Memory B cell (primary cell): ENCODE measurements around the gene HSPA4L.

Experiments
- ATAC-seq: fragments of 150-1000 bp; cut with Tn5 transposase; 2 replicates; pipeline ENCODE4 v1.10.0; 2021; ENCODE audit warnings: low read depth, mild to moderate bottlenecking, moderate library complexity
- DNase-seq, 2 donors: peaks; one replicate each; pipeline ENCODE4 v3.0.0; 2022; ENCODE audit warnings: low spot score in 2 of 2
- H3K27ac Mint-ChIP-seq: one replicate; pipeline ENCODE4 v1.8.0; 2022; ENCODE audit warnings: mild to moderate bottlenecking, moderate library complexity, mixed read lengths
- H3K27me3 Mint-ChIP-seq: one replicate; pipeline ENCODE4 v1.8.0; 2022; ENCODE audit warnings: mixed read lengths
- H3K36me3 Mint-ChIP-seq: one replicate; pipeline ENCODE4 v1.8.0; 2022; ENCODE audit warnings: mild to moderate bottlenecking, mixed read lengths
- H3K4me1 Mint-ChIP-seq: one replicate; pipeline ENCODE4 v1.8.0; 2022; ENCODE audit warnings: mixed read lengths
- H3K4me3 Mint-ChIP-seq: one replicate; pipeline ENCODE4 v1.8.0; 2022; ENCODE audit warnings: mild to moderate bottlenecking, moderate library complexity, mixed read lengths
- H3K9me3 Mint-ChIP-seq: one replicate; pipeline ENCODE4 v1.8.0; 2022; ENCODE audit warnings: mixed read lengths

Gene HSPA4L

DNA sequence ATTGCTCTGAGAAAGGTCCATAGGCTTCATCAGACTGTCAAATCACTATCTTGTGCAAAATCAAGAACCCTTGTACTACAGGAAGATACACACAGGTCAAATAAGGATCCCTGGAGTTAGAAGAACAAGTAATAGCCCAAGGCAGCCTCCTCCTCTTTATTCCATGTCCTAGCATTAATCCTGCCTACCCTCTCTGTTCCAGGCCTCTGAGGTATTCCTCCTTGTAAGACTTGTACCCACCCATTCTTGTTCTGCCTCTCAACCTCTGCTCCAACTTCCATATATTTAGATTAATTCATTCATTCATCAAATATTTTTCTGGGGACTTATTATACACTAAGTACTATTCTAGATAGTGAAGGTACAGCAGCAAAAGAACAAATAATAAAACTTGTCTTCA lies 88.2 kb downstream of the HSPA4L start:
- H3K36me3 Mint-ChIP-seq, result peaks cover under 1% of the 10 kb centered on the region
- no peak for DNase-seq
- peaks cover 2% of the 10 kb centered on the region for H3K9me3 Mint-ChIP-seq
- no peak overlapping the region for H3K4me3 Mint-ChIP-seq
- ATAC-seq, result no peak
- no peaks in the 10 kb centered on the region for H3K27me3 Mint-ChIP-seq
- H3K27ac Mint-ChIP-seq, result no peak overlapping the region
- no peaks in the 10 kb centered on the region for H3K4me1 Mint-ChIP-seq

DNA sequence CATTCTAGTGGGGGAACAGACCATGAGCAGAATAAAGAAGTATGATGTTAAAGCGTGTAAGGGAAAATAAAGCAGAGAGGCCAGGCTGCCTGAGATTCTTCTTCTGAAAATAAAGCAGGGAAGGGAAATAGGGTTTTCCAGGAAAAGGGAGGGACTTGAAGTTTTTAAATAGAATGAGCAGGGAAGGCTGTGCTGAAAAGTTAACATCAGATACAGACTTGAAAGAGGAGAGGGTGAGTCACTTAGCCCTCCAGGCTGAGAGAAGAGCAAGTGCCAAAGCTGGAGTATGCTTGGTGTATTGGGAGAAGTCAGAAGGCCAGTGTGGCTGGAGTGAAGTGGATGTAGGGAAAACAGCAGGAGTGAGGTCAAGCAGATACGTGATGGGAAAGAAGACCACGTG lies 88.6 kb downstream of the HSPA4L start:
- no peak for DNase-seq

DNA sequence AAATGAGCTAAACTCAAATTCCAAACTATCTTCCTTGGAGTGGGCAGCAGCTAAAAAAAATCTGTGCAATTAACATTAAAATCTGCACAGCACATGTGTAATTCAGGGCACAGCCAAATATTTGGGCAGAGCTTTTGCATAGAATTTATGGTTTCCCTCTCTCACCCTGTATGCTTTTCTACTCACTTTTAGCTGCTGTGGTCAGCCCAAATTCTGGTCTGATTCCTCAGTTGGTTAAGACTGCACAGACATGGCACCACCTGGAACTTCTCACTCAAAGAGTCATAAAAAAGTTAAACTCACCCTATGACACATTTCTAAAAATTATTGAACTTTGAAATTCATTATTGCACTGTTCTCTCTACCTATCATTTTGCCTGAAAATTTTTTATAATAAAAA lies 93.7 kb downstream of the HSPA4L start:
- Mint-ChIP-seq H3K27ac (no peak overlapping the region), H3K9me3 (peaks cover 2% of the 10 kb centered on the region), H3K27me3 (no peaks in the 10 kb centered on the region), H3K36me3 (peaks cover 3% of the 10 kb centered on the region), H3K4me3 (no peak overlapping the region), H3K4me1 (peaks cover under 1% of the 10 kb centered on the region)
- DNase-seq (no peak), ATAC-seq (no peak)

More for the DNA sequence above, 88.6 kb downstream of the HSPA4L start:
- no peak overlapping the region for H3K4me3 Mint-ChIP-seq
- no peak for ATAC-seq
- H3K4me1 Mint-ChIP-seq, result no peaks in the 10 kb centered on the region
- peaks cover 2% of the 10 kb centered on the region for H3K9me3 Mint-ChIP-seq
- H3K36me3 Mint-ChIP-seq, result peaks cover 2% of the 10 kb centered on the region
- H3K27me3 Mint-ChIP-seq, result no peaks in the 10 kb centered on the region
- H3K27ac Mint-ChIP-seq, result no peak overlapping the region

DNA sequence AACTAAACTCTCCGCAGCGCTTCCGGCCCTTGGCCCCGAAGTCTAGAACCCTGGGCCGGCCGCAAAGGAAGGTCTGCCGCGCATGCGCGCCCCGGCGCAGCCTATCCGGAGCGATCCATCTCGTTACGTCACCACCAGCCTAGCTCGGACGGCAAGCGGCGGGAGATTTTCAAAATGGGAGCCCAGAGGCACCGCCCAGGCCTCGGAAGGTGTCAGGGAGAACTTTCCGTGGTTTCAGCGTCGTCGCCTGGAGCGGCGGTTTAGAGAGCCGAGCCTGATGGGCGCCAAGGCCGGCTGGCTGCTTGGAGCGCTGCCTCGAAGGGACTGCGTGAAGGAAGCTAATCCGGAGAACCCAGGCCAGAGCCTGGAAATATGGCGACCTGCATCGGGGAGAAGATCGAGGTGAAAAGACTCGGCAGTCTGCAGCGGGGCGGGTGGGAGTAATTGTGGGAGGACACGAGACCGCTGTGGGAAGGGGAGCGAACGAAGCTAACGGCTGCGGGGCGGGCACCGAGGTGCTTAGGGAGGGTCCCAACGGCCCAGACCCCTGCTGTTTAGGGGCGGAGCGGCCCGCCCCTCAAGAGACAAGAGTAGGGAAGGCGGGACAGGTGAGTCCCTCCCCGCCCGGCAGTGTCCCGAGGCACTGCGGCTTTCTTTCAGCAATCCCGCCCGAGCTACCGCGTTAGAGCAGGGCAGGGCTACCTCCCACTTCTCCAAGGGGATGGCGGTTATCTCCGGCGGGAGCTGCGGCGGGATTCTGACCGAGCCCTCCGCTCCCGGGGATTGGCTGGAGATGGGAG lies 98.8 kb downstream of the HSPA4L start, which contains the start of gene PLK4:
TSS of gene PLK4 (plus strand) at position 131 of the 800 bp plus-strand sequence. CDS start at position 373, 242 bp downstream.
- peak within 1 kb of the TSS; percentile 86 for H3K4me3 Mint-ChIP-seq

DNA sequence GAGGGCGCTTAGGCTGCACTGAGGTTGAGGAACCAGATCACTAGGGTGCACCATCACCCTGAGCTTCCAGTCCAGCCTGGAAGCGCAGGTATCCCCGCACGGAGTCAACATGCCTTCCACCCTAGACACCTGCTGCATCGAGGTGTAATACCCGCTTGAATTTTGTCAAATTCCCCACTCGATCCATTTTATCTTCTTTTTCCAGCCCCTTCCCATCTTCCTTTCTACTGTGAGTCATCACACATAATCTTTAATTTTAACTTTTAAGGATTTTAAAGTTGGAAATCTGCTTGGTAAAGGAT lies 99.4 kb downstream of the HSPA4L start:
- peak overlapping the region; percentile 86 for H3K4me3 Mint-ChIP-seq
- H3K36me3 Mint-ChIP-seq, result peaks cover 6% of the 10 kb centered on the region
- no peaks in the 10 kb centered on the region for H3K27me3 Mint-ChIP-seq
- H3K9me3 Mint-ChIP-seq, result no peaks in the 10 kb centered on the region
- DNase-seq, result no peak
- H3K27ac Mint-ChIP-seq, result peak overlapping the region; percentile 97
- peaks cover 6% of the 10 kb centered on the region for H3K4me1 Mint-ChIP-seq
- ATAC-seq, result no peak

More for the DNA sequence above, 98.8 kb downstream of the HSPA4L start, which contains the start of gene PLK4:
- no peaks in the 10 kb centered on the region for H3K27me3 Mint-ChIP-seq
- H3K9me3 Mint-ChIP-seq, result no peaks in the 10 kb centered on the region
- DNase-seq, result peak; percentile 88 to 93
- peak; percentile 95 for ATAC-seq
- peak within 1 kb of the TSS; percentile 97 for H3K27ac Mint-ChIP-seq
- H3K36me3 Mint-ChIP-seq, result peaks cover 5% of the 10 kb centered on the region
- H3K4me1 Mint-ChIP-seq, result peaks cover 6% of the 10 kb centered on the region

DNA sequence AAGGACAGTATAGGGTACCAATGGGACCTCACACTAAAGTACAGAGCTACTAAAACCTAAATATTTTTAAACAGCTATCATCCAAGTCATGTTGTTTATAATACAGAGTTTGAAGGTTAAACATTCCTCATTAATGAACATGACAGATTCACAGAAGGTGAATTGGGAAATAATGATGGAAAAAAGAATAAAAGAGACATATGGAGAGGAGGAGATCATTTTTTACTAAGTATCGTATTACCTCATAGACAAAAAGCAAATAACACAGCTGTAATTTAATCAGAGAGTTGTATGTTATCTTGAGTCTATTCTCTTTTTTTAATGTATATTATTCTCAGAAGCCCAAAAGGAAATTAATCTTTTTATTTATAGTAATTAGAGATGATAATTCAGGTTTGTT lies 106.4 kb downstream of the HSPA4L start:
- no peaks in the 10 kb centered on the region for H3K9me3 Mint-ChIP-seq
- no peaks in the 10 kb centered on the region for H3K4me1 Mint-ChIP-seq
- no peak overlapping the region for H3K27ac Mint-ChIP-seq
- H3K4me3 Mint-ChIP-seq, result no peak overlapping the region
- no peaks in the 10 kb centered on the region for H3K27me3 Mint-ChIP-seq
- peaks cover 6% of the 10 kb centered on the region for H3K36me3 Mint-ChIP-seq
- DNase-seq (no peak), ATAC-seq (no peak)

DNA sequence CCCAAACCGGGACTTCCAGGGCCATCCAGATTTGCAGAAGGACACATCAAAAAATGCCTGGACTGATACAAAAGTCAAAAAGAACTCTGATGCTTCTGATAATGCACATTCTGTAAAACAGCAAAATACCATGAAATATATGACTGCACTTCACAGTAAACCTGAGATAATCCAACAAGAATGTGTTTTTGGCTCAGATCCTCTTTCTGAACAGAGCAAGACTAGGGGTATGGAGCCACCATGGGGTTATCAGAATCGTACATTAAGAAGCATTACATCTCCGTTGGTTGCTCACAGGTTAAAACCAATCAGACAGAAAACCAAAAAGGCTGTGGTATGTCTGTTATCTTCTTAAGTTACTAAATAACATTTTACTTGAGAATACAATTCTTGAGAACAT lies 107.8 kb downstream of the HSPA4L start:
- ATAC-seq (no peak), DNase-seq (no peak)
- Mint-ChIP-seq H3K27me3 (no peaks in the 10 kb centered on the region), H3K36me3 (peaks cover 10% of the 10 kb centered on the region), H3K4me3 (no peak overlapping the region), H3K9me3 (no peaks in the 10 kb centered on the region), H3K4me1 (no peaks in the 10 kb centered on the region), H3K27ac (no peak overlapping the region)
